Heart left ventricle (tissue), 16 donors: ENCODE measurements around the gene VSTM1. TPM values are rescaled to one million over a fixed set of nuclear protein-coding genes. Genes with fewer than 3 reads are reported as not detected.
A peak's percentile ranks its signal among the peaks of the same experiment; 100 is the strongest.

Experiments used
- ATAC-seq, 4 donors: fragments of 200-7000 bp; cut with Tn5 transposase; one replicate each; pipeline ENCODE4 v1.9.1; 2020 to 2022; ENCODE audit warnings: moderate library complexity in 4 of 4, mild to moderate bottlenecking in 3 of 4, moderate number of reproducible peaks in 1 of 4
- DNase-seq, 5 donors: peaks; one replicate each; pipeline ENCODE4 v3.0.0-alpha.2; 2020
- H3K27ac ChIP-seq, 12 donors: fragments of 200-600 bp; sonication (generic) in 4 of 12; one replicate each; pipeline versions ENCODE4 v1.5.0 to v1.8.0; 2016 to 2022; ENCODE audit warnings: mild to moderate bottlenecking in 2 of 12
- H3K27me3 ChIP-seq, 9 donors: fragments of 200-600 bp; sonication (generic) in 2 of 9; one replicate each; pipeline versions ENCODE4 v1.5.1 to v1.8.0; 2016 to 2022; ENCODE audit warnings: mild to moderate bottlenecking in 3 of 9
- H3K36me3 ChIP-seq, 9 donors: fragments of 200-600 bp; sonication (generic) in 2 of 9; one replicate each; pipeline versions ENCODE4 v1.5.0 to v1.8.0; 2018 to 2022; ENCODE audit warnings: mild to moderate bottlenecking in 2 of 9
- H3K4me1 ChIP-seq, 12 donors: fragments of 200-600 bp; sonication (generic) in 4 of 12; one replicate each; pipeline versions ENCODE4 v1.5.0 to v1.8.0; 2016 to 2022; ENCODE audit warnings: mild to moderate bottlenecking in 3 of 12
- H3K4me3 ChIP-seq, 12 donors: fragments of 200-600 bp; sonication (generic) in 4 of 12; one replicate each; pipeline versions ENCODE4 v1.5.0 to v1.8.0; 2017 to 2022; ENCODE audit warnings: mild to moderate bottlenecking in 9 of 12, moderate library complexity in 4 of 12
- H3K9me3 ChIP-seq, 12 donors: fragments of 200-600 bp; sonication (generic) in 4 of 12; one replicate each; pipeline versions ENCODE4 v1.5.0 to v1.8.0; 2016 to 2022; ENCODE audit warnings: mild to moderate bottlenecking in 1 of 12
- CTCF ChIP-seq, 12 donors: fragments of 200-600 bp; sonication (generic) in 4 of 12; IDR thresholded peaks; one replicate each; pipeline versions ENCODE4 v1.5.0 to v1.8.0; 2018 to 2022; ENCODE audit warnings: antibody characterized with exemption in 12 of 12, mild to moderate bottlenecking in 5 of 12
- POLR2A ChIP-seq, 2 donors: fragments of 450-650 bp; IDR thresholded peaks; one replicate each; pipeline ENCODE4 v1.6.1; 2017; ENCODE audit warnings: antibody characterized with exemption in 2 of 2, mild to moderate bottlenecking in 2 of 2, moderate library complexity in 2 of 2
- WGBS, 4 donors: extraction: QIAGEN DNeasy Blood & Tissue Kit in 2 of 4; methylation state at CpG; one replicate each; pipeline versions ENCODE4 v1.1.5 to v1.1.7; 2013 to 2018; 5-methylcytosine and 5-hydroxymethylcytosine counted together
- intact Hi-C, 10 donors: fragments of 100-400 bp; cut with DNase I; formaldehyde crosslinking; loops; one replicate each; pipeline versions ENCODE4 v1.11.1 to v1.14.2; 2022
- polyA plus RNA-seq, 2 donors: library from polyadenylated mRNA; stranded (reverse); fragments of 200-250 nt; gene quantifications; one replicate each; pipeline ENCODE4 v1.2.3, GENCODE V29; 2013
- total RNA-seq, 9 donors: library from RNA; depleted of rRNA in 2 of 9; stranded (reverse); fragments of >200 nt in 2 of 9; fragmentation: NEBNext Ultra II Directional in 3 of 9; extraction: Animal tissue kit (Norgen Biotek cat#: 25700) in 3 of 9; gene quantifications; one replicate each; pipeline versions ENCODE4 v1.1.0 to v1.2.4, GENCODE V29; 2016 to 2023
- donor health status: ischemic (EF 13 %, LVEDD 7.1; RV severe dilation, severe dysfunction).
- donor health status: healthy with polysubstance abuse.
- donor health status: DM: no; HTN: yes; CAD: no.
- donor health status: DM: no; HTN: no; CAD: no.
- donor health status: ischemic (EF 25% LVEDD 6.9; RV normal size, moderate dysfunction).
- donor health status: ischemic (EF 25% LVEDD 5.7; RV mildly dilated, moderate dysfunction).
- donor health status: healthy.
- donor health status: DM: yes; HTN: yes; CAD: no.
- donor health status: ischemic (EF 35%, LVEDD 5.7; RV mildly dilated, moderate dysfunction).
- donor health status: nonischemic (EF 11% LVEDD 7.7; RV severe dilation, severe dysfunction).
- donor health status: DM: yes; HTN: yes; CAD: no.
- donor health status: PGD.
- donor health status: ischemic (EF 29% LVEDD 5.4; RV normal size, mild dysfunction).
- donor health status: nonischemic (EF 23%, LVEDD 6.1; RV moderate dilation, normal function).

VSTM1 gene
- total and polyA plus RNA-seq, 11 donors, result 0.49 to 1.3 (median 0.86) TPM; not detected in 8

GRCh38 chr19:54073829-54074228, 10.1 kb upstream of the VSTM1 start:
- intact Hi-C loops, result no loop called here
- DNase-seq (no peak), ATAC-seq (no peak)
- H3K9me3 ChIP-seq, result peaks cover 0 to 14% (median 4%) of the 10 kb centered on the region in 12 donors
- no peak overlapping the region for H3K4me3 ChIP-seq
- H3K27ac ChIP-seq, result no peak overlapping the region
- 81 to 85% (median 83%) methylated on average over 10 of the region's 10 CpGs for WGBS, 4 donors
- peaks cover 0 to 4% (median 0%) of the 10 kb centered on the region in 9 donors for H3K27me3 ChIP-seq
- no peaks in the 10 kb centered on the region for H3K4me1 ChIP-seq
- H3K36me3 ChIP-seq, result no peaks in the 10 kb centered on the region
- TF ChIP-seq POLR2A (IDR thresholded peaks at IDR 0.05) (no peak), CTCF (IDR thresholded peaks at IDR 0.05) (no peak)

- TF ChIP-seq POLR2A (IDR thresholded peaks at IDR 0.05), result no peak
- no peak for TF ChIP-seq CTCF (IDR thresholded peaks at IDR 0.05)
- Histone ChIP-seq H3K9me3 (peaks cover 0 to 14% (median 4%) of the 10 kb centered on the region in 12 donors), H3K4me1 (no peaks in the 10 kb centered on the region), H3K36me3 (no peaks in the 10 kb centered on the region), H3K27me3 (no peaks in the 10 kb centered on the region), H3K4me3 (no peak overlapping the region), H3K27ac (no peak overlapping the region)
- ATAC-seq, result no peak
- no peak for DNase-seq
- 53 to 62% (median 60%) methylated on average over 5 of the region's 5 CpGs for WGBS, 4 donors
- intact Hi-C loops, result no loop called here
Measured at GRCh38 chr19:54069470-54069869, 5.8 kb upstream of the VSTM1 start.

GRCh38 chr19:54062643-54063042, 1.1 kb downstream of the VSTM1 start:
- DNase-seq (peak in 3 of 5 donors; percentile 26 to 78 (median 38)), ATAC-seq (peak in 1 of 4 donors; percentile 67)
- Histone ChIP-seq H3K9me3 (no peaks in the 10 kb centered on the region), H3K4me3 (no peak overlapping the region), H3K4me1 (no peaks in the 10 kb centered on the region), H3K27me3 (peaks cover 0 to 32% (median 0%) of the 10 kb centered on the region in 9 donors), H3K36me3 (no peaks in the 10 kb centered on the region), H3K27ac (peak overlapping the region in 1 of 12 donors; percentile 20)
- WGBS, 4 donors, result 60 to 70% (median 63%) methylated on average over 9 of the region's 9 CpGs
- TF ChIP-seq CTCF (IDR thresholded peaks at IDR 0.05) (no peak), POLR2A (IDR thresholded peaks at IDR 0.05) (no peak)
- intact Hi-C loops, result no loop called here

GRCh38 chr19:54047616-54048015, 16.1 kb downstream of the VSTM1 start:
- Histone ChIP-seq H3K27me3 (peaks cover 0 to 40% (median 0%) of the 10 kb centered on the region in 9 donors), H3K36me3 (no peaks in the 10 kb centered on the region), H3K9me3 (peaks cover 0 to 4% (median 0%) of the 10 kb centered on the region in 12 donors), H3K4me1 (peaks cover 0 to 16% (median 0%) of the 10 kb centered on the region in 12 donors), H3K4me3 (no peak overlapping the region), H3K27ac (peak overlapping the region in 1 of 12 donors; percentile 42)
- TF ChIP-seq POLR2A (IDR thresholded peaks at IDR 0.05) (no peak), CTCF (IDR thresholded peaks at IDR 0.05) (no peak)
- intact Hi-C loops, result no loop called here
- ATAC-seq (no peak), DNase-seq (no peak)
- whole genome bisulfite sequencing, 4 donors, result 80 to 86% (median 83%) methylated on average over 4 of the region's 4 CpGs
